ENCODE measurements around the gene ELFN2. TPM values are rescaled to one million over a fixed set of nuclear protein-coding genes. Genes with fewer than 3 reads are reported as not detected.
A peak's percentile ranks its signal among the peaks of the same experiment; 100 is the strongest.

Gene ELFN2
- total RNA-seq, 1 experiment from 2014 or later = not detected

DNA sequence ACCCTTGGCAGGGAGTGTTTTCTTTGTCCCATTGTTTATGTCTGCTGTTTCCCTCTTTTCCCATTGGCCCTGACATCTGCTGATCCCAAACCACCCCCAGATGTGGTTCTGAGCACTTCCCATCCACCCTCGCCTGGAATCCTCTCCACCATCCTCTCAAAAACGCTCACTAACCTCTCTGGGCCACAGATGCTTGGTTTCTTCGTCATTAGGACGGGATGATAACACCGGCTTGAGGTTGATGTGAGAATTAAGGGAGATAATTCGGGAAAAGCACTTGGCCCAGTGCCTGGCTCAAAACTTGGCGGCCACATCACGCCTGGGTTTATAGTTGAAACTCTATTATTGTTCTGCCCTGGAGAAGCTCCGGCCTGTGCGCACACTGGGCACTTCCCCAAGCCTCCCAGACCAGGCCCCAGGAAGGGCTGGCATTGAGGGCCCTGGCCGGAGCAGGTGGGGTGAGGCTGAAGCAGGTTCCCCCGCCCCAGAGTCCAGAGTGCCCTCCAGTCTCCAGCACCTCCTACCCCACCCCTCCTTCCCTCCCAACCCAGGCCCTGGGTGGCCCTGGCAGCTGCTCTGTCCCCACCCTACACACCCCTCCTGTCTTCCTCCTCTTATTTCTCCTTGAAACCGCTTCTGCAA, 81.3 kb downstream of the ELFN2 start:
- in situ Hi-C loops (cut with HindIII; ENCODE audit: low sequenced_read_pairs) = no loop called here
- DNase-seq (ENCODE audit: low spot score) = no peak

DNA sequence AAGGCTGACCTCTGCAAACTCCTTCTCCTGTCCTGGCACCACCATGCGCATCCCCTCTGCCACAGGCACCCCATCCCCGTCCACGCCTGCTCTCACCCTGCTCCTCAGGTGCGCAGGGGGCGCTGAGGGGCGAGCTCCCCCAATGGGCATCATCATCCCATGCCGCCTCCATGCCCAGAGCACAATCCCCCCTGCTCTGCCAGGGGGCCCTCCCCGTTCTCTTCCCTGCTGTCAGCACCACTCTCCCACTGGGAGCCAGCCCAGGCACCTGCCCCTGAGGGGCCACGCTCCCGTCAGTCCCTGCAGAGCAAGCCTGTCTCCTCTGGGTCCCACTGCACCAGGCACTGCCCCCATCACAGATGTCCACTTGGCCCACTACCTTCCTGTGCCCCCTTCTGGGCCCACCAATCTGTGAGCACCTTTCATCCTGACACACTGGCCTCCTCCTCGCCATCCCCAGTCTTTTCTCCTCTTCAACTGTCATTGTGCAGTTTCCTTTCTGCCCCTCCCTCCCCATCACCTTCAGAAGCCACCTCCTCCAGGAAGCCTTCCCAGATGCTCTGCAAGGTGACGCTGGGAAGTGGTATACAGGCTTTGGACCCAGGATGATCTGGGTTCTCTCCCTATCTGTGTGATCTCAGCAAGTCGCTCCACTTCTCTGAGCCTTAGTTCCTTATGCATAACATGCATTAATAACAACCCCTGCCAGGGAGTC, 82.4 kb downstream of the ELFN2 start:
- in situ Hi-C loops (cut with HindIII; ENCODE audit: low sequenced_read_pairs) = no loop called here
- DNase-seq (ENCODE audit: low spot score) = no peak

- DNase-seq (ENCODE audit: low spot score) = peak; percentile 4
- in situ Hi-C loops (cut with HindIII; ENCODE audit: low sequenced_read_pairs) = no loop called here
These were observed 83.2 kb downstream of the ELFN2 start for GRCh38 chr22:37343863-37344734.

GRCh38 chr22:37343348-37343747, 83.9 kb downstream of the ELFN2 start:
- in situ Hi-C loops (cut with HindIII; ENCODE audit: low sequenced_read_pairs) = no loop called here
- no peak for DNase-seq (ENCODE audit: low spot score)

GRCh38 chr22:37342065-37342464, 85.2 kb downstream of the ELFN2 start:
- in situ Hi-C loops (cut with HindIII; ENCODE audit: low sequenced_read_pairs) = no loop called here
- DNase-seq (ENCODE audit: low spot score) = no peak

- in situ Hi-C loops (cut with HindIII; ENCODE audit: low sequenced_read_pairs) = no loop called here
- DNase-seq (ENCODE audit: low spot score) = peak; percentile 85
These were observed 86.7 kb downstream of the ELFN2 start for GRCh38 chr22:37340331-37341262.

DNA sequence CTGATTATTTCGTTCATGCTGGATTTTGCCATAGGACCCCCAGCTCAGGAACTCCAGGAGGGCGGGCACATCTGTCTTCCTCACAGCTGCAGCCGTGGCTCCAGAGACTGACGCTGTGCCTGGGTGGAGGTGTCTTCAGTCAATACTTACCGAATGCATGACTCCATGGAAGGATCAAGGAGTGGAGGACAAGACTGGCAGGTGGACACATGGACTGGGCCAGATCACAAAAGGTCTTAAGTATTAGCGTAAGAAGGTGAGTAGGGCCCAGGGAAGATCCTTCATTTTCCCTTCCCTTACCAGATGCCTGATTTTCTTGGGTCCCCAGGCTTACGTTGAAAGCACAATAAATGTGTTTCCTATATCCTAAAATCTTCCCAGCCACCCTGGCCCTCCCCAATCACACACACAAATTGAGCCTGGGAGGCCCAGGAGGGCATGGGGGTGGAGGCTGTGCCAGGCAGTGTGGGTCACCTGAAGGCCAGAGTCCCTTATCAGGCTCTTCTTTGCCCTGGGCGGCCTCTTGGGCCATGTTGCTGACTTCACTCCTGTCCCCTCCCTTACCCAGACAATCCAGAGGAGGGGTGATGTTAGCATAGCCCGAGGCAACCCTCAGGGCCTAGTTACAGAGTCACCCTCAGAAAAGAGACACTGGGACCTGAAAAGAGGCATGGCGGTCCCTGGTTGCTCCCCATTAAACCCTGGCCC, 88.6 kb downstream of the ELFN2 start:
- no peak for DNase-seq (ENCODE audit: low spot score)
- in situ Hi-C loops (cut with HindIII; ENCODE audit: low sequenced_read_pairs) = no loop called here

GRCh38 chr22:37337204-37337943, 89.9 kb downstream of the ELFN2 start:
- DNase-seq (ENCODE audit: low spot score) = no peak

DNA sequence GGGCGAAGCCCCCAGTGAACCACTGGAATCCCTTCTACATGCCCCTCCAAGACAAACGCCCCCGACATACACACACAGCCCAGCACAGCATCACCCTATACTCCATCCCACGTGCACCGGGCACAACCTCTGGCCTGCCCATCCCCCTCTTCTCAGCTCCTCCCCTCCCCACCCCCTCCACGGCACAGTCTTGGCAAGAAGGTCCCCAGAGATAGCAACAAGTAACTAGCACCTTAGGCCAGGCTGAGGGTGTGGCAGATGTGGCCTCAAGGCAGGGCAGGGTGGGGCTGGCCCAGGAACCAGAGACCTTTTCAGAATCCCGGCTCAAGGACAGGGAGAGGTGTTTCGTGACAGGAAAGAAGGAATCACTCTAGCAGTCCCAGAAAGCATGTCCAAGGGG, 90.7 kb downstream of the ELFN2 start:
- DNase-seq (ENCODE audit: low spot score) = no peak
- in situ Hi-C loops (cut with HindIII; ENCODE audit: low sequenced_read_pairs) = no loop called here

More at GRCh38 chr22:37337204-37337943, 89.9 kb downstream of the ELFN2 start:
- in situ Hi-C loops (cut with HindIII; ENCODE audit: low sequenced_read_pairs) = no loop called here

GRCh38 chr22:37335806-37336199, 91.5 kb downstream of the ELFN2 start:
- DNase-seq (ENCODE audit: low spot score) = no peak
- in situ Hi-C loops (cut with HindIII; ENCODE audit: low sequenced_read_pairs) = no loop called here

GRCh38 chr22:37334859-37335805, 92.1 kb downstream of the ELFN2 start:
- DNase-seq (ENCODE audit: low spot score) = no peak
- in situ Hi-C loops (cut with HindIII; ENCODE audit: low sequenced_read_pairs) = no loop called here

DNA sequence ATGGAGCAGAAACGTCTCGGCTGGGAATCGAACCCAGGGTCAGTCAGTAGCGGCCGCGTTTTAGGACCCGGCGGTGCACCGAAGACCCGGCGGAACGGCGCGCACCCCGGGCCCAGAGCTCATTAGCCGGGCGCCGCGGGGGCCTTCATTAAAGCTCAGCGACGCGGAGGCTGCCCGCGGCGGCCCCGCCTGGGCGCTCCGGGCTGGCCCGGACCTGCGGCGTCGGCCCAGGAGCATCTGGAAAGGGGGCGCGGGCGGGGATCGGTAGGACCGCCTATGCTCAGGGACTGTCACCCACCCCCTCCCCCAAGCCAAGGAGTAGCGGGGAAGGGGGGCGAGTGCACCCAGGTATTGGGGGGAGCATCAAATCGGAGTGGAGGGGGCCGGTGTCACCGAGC, 92.8 kb downstream of the ELFN2 start:
- in situ Hi-C loops (cut with HindIII; ENCODE audit: low sequenced_read_pairs) = no loop called here
- DNase-seq (ENCODE audit: low spot score) = no peak

DNA sequence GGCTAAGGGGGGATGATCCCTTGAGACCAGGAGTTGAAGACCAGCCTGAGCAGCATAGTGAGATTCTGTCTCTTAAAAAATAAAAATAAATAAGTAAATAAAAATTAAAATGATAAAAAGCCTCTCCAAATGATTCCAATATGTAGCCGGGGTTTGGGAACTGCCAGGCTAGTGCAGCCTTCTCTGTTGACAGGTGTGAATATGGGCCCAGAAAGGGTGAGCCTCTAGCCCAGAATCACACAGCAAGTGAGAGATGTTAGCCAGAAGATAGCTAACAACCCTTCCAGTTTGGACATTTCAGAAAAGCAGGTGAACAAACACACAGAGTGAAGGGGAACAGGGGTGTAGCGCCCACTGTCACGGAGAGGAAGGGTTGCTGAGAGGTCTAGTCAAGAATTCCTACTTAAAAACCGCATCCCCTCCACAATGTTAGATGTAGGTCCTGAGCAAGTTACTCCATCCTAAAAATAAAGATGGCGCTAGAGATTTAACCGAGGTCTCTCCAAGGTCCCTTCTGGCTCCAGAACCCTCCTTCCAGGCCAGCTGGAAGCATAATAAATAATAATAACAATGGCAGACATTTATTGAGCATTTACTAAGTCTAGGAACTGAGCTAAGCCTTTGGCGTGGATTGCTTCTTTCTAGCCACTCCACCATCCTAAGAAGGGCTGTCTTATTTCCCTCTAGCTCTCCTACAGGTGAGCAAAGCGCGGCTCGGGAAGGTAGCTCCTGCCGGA, 93.4 kb downstream of the ELFN2 start:
- no peak for DNase-seq (ENCODE audit: low spot score)
- in situ Hi-C loops (cut with HindIII; ENCODE audit: low sequenced_read_pairs) = no loop called here

DNA sequence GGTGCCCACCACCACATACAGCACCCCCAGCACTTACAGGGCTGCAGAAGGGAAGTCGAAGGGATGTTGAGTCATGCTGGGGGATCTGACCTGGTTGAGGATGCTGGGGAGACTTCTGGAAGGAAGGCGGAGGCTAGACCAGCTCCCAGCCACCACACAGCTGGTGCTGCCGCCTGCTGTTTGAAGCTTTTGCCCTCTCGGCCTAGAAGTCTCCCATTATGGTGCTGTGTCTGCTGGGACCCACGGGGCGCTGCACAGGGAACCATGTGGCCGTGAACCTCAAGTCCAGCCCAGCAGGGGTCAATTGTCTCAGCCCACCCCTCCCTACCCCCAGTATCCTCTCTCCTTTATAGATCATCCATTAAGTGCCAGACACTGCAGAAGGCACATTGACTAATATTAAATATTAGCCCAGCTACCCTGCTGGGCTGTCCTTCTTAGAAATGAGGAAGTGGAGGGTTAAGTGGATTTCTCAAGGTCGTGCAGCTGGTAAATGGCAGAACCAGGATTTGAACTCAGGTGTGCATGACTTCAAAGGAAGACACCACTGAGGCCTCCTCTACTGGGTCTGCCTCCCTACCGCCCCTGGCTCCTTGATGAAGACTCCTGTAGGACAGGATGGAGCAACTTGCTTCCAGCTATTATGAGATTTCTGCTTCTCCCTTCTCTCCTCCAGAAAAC, 95.3 kb downstream of the ELFN2 start:
- no peak for DNase-seq (ENCODE audit: low spot score)
- in situ Hi-C loops (cut with HindIII; ENCODE audit: low sequenced_read_pairs) = no loop called here

DNA sequence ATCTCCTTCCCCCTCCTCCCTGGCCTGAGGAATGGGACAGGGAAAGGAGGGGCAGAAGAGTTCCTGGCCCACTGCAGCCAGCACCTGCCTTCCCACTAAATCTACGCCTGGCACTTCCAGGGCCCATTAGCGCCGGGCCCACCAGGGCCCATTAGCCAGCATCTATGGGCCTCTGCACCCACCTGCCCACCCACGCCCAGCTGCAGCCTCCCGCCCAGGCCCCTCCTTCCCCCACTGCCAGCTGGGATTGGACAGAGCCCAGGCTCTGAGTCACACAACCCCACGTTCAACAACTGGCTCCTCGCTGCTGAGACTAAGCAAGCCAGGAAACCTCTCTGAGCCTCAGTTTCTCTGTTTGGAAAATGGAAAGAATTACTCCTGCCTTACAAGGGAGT, 96.2 kb downstream of the ELFN2 start:
- in situ Hi-C loops (cut with HindIII; ENCODE audit: low sequenced_read_pairs) = no loop called here

More for the DNA sequence above, 96.2 kb downstream of the ELFN2 start:
- DNase-seq (ENCODE audit: low spot score) = no peak

Measured in G401 (cell line).